B cell (primary cell): Measurements from ENCODE around the gene TREH. TPM values are rescaled to one million over a fixed set of nuclear protein-coding genes. Genes with fewer than 3 reads are reported as not detected.

ENCODE experiments used
- ATAC-seq: fragments of 200-7000 bp; cut with Tn5 transposase; one replicate; pipeline ENCODE4 v1.10.0; 2021; ENCODE audit warnings: low read depth, mild to moderate bottlenecking, moderate number of reproducible peaks, moderate library complexity
- CTCF ChIA-PET: fragments of 350-600 bp; sonication (Branson Sonifier 250); formaldehyde crosslinking; loops from one replicate; lab custom pipeline; 2021; ENCODE audit warnings: antibody characterized with exemption, inconsistent platforms; lab: Charles Lee
- POLR2A ChIA-PET: fragments of 350-600 bp; sonication (Branson Sonifier 250); formaldehyde crosslinking; loops from one replicate; lab custom pipeline; 2021; ENCODE audit warnings: antibody characterized with exemption; lab: Charles Lee
- DNase-seq: peaks from one replicate; pipeline ENCODE4 v3.0.0; 2013
- H2AFZ ChIP-seq: 2 replicates; pipeline ENCODE4 v1.6.1; 2012; ENCODE audit warnings: mild to moderate bottlenecking, low read depth, low read length; ENCODE audit not compliant: insufficient read depth, poor library complexity, severe bottlenecking
- H3K27ac ChIP-seq, 2 donors: 1 replicate in 1 of 2; 2 replicates in 1 of 2; pipeline ENCODE4 v1.5.1; 2012 to 2013; ENCODE audit warnings: low read length in 2 of 2, mild to moderate bottlenecking in 2 of 2, moderate library complexity in 1 of 2
- H3K27me3 ChIP-seq, 4 experiments: fragments of 200-600 bp in 1 of 4; sonication (generic) in 1 of 4; replicated peaks in 1 of 4; 1 replicate in 2 of 4; 2 replicates in 2 of 4; pipeline versions ENCODE4 v1.6.1 to v1.7.0; 2013 to 2016; ENCODE audit warnings: low read length in 3 of 4, mild to moderate bottlenecking in 2 of 4, mixed read lengths in 1 of 4, moderate library complexity in 1 of 4; ENCODE audit not compliant: insufficient read depth in 4 of 4, control insufficient read depth in 3 of 4; ENCODE audit errors: control extremely low read depth in 1 of 4
- H3K36me3 ChIP-seq, 2 experiments: replicated peaks in 1 of 2; 1 replicate in 1 of 2; 2 replicates in 1 of 2; pipeline versions ENCODE4 v1.6.1 to v1.7.1; 2013; ENCODE audit warnings: low read length in 1 of 2; ENCODE audit not compliant: insufficient read depth in 2 of 2, control insufficient read depth in 1 of 2; ENCODE audit errors: control extremely low read depth in 1 of 2, extremely low read depth in 1 of 2
- H3K4me1 ChIP-seq, 2 donors: fragments of 200-600 bp in 1 of 2; sonication (generic) in 1 of 2; 1 replicate in 1 of 2; 2 replicates in 1 of 2; pipeline versions ENCODE4 v1.5.1 to v1.6.1; 2013 to 2017; ENCODE audit warnings: low read length in 2 of 2; ENCODE audit not compliant: control insufficient read depth in 2 of 2, insufficient read depth in 2 of 2
- H3K4me2 ChIP-seq: replicated peaks from 2 replicates; pipeline ENCODE3; 2012; ENCODE audit warnings: mild to moderate bottlenecking, low read depth, low read length; ENCODE audit not compliant: poor library complexity, severe bottlenecking
- H3K4me3 ChIP-seq, 5 experiments: fragments of 200-600 bp in 1 of 5; sonication (generic) in 1 of 5; 1 replicate in 3 of 5; 2 replicates in 2 of 5; pipeline versions ENCODE4 v1.5.1 to v1.7.0; 2011 to 2016; ENCODE audit warnings: low read length in 4 of 5, mild to moderate bottlenecking in 4 of 5, low read depth in 2 of 5, control low read depth in 1 of 5, moderate library complexity in 1 of 5; ENCODE audit not compliant: insufficient read depth in 1 of 5; ENCODE audit errors: control extremely low read depth in 1 of 5, extremely low read depth in 1 of 5
- H3K79me2 ChIP-seq: fragments of 200-600 bp; sonication (generic); one replicate; pipeline ENCODE4 v1.6.0; 2016; ENCODE audit warnings: low read length; ENCODE audit not compliant: control insufficient read depth, insufficient read depth
- H3K9ac ChIP-seq: fragments of 200-600 bp; sonication (generic); 2 replicates; pipeline ENCODE4 v1.6.1; 2017; ENCODE audit warnings: mild to moderate bottlenecking, low read length, moderate library complexity
- H3K9me3 ChIP-seq, 3 donors: one replicate each; pipeline versions ENCODE4 v1.6.1 to v1.7.1; 2013; ENCODE audit warnings: low read length in 2 of 3; ENCODE audit not compliant: control insufficient read depth in 2 of 3, insufficient read depth in 1 of 3; ENCODE audit errors: control extremely low read depth in 1 of 3
- H4K20me1 ChIP-seq: 2 replicates; pipeline ENCODE4 v1.6.0; 2012; ENCODE audit warnings: mild to moderate bottlenecking, low read length; ENCODE audit not compliant: insufficient read depth, control insufficient read depth, poor library complexity, severe bottlenecking
- H3K27ac Mint-ChIP-seq: one replicate; pipeline ENCODE4 v1.8.0; 2021; ENCODE audit warnings: mixed read lengths
- H3K27me3 Mint-ChIP-seq: one replicate; pipeline ENCODE4 v1.8.0; 2021; ENCODE audit warnings: mixed read lengths
- H3K4me1 Mint-ChIP-seq: one replicate; pipeline ENCODE4 v1.8.0; 2021; ENCODE audit warnings: mixed read lengths
- H3K4me3 Mint-ChIP-seq: one replicate; pipeline ENCODE4 v1.8.0; 2021; ENCODE audit warnings: mixed read lengths
- H3K9me3 Mint-ChIP-seq: one replicate; pipeline ENCODE4 v1.8.0; 2022; ENCODE audit warnings: mixed read lengths; ENCODE audit not compliant: insufficient read depth
- EZH2 ChIP-seq: IDR thresholded peaks from 2 replicates; pipeline ENCODE4 v1.6.1; 2012; ENCODE audit warnings: borderline replicate concordance, low read depth, mild to moderate bottlenecking, moderate library complexity, low read length; ENCODE audit not compliant: insufficient read depth, poor library complexity, severe bottlenecking
- WGBS: methylation state at CpG from one replicate; pipeline ENCODE4 v1.1.5; 2013; ENCODE audit warnings: missing lambda C conversion rate; ENCODE audit not compliant: insufficient coverage; 5-methylcytosine and 5-hydroxymethylcytosine counted together
- intact Hi-C: fragments of 100-400 bp; cut with micrococcal nuclease; formaldehyde crosslinking; loops from one replicate; pipeline ENCODE4 v1.10.0; 2022
- polyA plus RNA-seq: library from polyadenylated mRNA; depleted of rRNA; stranded (reverse); fragments of >200 nt; gene quantifications from 2 replicates; pipeline ENCODE4 v1.2.3, GENCODE V29; 2012
- total RNA-seq, 2 donors: library from RNA; stranded (reverse); fragments of 120-200 nt in 1 of 2; gene quantifications; 1 replicate in 1 of 2; 2 replicates in 1 of 2; pipeline versions ENCODE4 v1.2.3 to v1.2.4, GENCODE V29; 2013 to 2022
- TF ChIP-seq, protein P1 (sequence below): fragments of 200-600 bp; IDR thresholded peaks from one replicate; pipeline ENCODE4 v1.8.0; 2022; ENCODE audit warnings: antibody characterized with exemption, mild to moderate bottlenecking

The TREH gene
- total and polyA plus RNA-seq, 2 donors (not counting 1 experiment from before 2014, with no cell fraction given): not detected

DNA sequence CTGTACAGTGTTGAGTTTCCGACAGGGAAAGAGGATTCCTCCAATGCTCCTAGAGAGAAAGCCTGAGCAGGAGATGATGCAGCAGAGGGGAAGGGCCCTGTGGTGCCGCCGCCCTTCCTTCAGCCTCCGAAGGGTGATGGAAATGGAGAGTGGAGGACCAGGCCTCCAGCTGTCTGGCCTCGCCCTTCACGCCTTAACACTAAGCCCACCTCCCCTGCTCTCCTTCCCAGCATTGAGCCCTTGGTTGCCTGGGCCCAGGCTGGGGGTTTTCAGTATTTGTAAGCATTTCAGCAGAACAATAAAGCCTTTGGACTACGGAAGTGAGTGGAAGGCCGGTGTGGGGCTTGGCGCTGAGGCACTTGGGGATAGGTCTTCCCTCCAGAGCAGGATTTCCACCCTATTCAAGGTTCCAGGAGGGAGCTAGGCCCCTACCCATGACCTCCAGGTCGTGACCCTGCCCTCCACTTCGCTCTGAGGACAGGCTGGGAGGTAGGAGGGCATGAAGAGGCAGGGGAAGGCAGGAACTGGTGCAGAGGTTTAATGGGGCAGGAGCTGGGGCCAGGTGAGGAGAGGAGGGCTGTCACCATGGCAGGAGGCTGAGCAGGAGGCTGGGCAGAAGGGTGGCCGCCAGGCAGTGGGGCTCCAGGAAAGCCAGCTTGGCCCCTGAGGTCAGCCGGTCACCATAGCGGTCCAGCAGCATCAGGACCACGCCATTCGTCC, 21.6 kb downstream of the TREH start:
- Histone ChIP-seq H3K79me2 (no peaks in the 10 kb centered on the region), H3K9me3 (peaks cover 0 to 4% (median 0%) of the 10 kb centered on the region in 3 donors), H3K4me2 (no peak overlapping the region), H3K4me3 (no peak overlapping the region), H3K27ac (no peak overlapping the region), H3K9ac (no peak overlapping the region), H3K4me1 (peaks cover 4 to 10% of the 10 kb centered on the region in 2 donors), H4K20me1 (no peaks in the 10 kb centered on the region), H3K36me3 (no peaks in the 10 kb centered on the region), H3K27me3 (peaks cover 0 to 14% (median 0%) of the 10 kb centered on the region in 4 experiments), H2AFZ (no peak overlapping the region)
- no peak for TF ChIP-seq EZH2
- TF ChIP-seq, protein P1, sequence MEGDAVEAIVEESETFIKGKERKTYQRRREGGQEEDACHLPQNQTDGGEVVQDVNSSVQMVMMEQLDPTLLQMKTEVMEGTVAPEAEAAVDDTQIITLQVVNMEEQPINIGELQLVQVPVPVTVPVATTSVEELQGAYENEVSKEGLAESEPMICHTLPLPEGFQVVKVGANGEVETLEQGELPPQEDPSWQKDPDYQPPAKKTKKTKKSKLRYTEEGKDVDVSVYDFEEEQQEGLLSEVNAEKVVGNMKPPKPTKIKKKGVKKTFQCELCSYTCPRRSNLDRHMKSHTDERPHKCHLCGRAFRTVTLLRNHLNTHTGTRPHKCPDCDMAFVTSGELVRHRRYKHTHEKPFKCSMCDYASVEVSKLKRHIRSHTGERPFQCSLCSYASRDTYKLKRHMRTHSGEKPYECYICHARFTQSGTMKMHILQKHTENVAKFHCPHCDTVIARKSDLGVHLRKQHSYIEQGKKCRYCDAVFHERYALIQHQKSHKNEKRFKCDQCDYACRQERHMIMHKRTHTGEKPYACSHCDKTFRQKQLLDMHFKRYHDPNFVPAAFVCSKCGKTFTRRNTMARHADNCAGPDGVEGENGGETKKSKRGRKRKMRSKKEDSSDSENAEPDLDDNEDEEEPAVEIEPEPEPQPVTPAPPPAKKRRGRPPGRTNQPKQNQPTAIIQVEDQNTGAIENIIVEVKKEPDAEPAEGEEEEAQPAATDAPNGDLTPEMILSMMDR: no peak
- H3K9me3 Mint-ChIP-seq: no peaks in the 10 kb centered on the region
- H3K27ac Mint-ChIP-seq: no peak overlapping the region
- ChIA-PET CTCF (interaction anchor here (1.7 kb wide), 2 partner anchors 20 to 32 kb away, joined by 4 read pairs; no protein-coding TSS in a partner anchor), POLR2A (interaction anchor here (0.6 kb wide), 1 partner anchor 252 kb away, joined by 5 read pairs; no protein-coding TSS in a partner anchor)
- 95% methylated on average over 11 of the region's 16 CpGs for WGBS
- peaks cover 4% of the 10 kb centered on the region for H3K4me1 Mint-ChIP-seq
- H3K27me3 Mint-ChIP-seq: peaks cover 3% of the 10 kb centered on the region
- ATAC-seq (no peak), DNase-seq (no peak)
- no peak overlapping the region for H3K4me3 Mint-ChIP-seq
- intact Hi-C loops: no loop called here

DNA sequence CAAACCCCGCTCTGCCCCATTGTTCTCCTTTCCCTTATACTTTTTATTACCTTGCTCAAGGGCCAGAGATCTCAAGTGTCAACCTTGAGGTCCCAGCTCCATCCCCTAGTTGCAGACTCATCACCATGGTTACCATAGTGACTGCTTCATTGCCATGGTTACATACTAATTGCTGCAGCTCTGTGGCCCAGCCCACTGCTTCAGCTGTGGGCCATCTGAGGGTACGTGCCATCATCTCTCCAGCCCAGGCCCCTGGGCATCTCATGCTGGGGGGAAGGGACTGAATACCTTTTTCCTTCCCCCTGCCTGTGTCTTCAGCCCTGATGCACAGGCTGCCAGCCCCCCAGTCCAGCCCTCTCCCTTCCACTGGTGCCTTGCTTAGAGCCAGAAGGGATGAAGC, 22.2 kb downstream of the TREH start:
- POLR2A ChIA-PET: no interaction called here
- Histone ChIP-seq H3K79me2 (no peaks in the 10 kb centered on the region), H3K9me3 (peaks cover 0 to 4% (median 0%) of the 10 kb centered on the region in 3 donors), H2AFZ (no peak overlapping the region), H3K4me2 (no peak overlapping the region), H3K36me3 (no peaks in the 10 kb centered on the region), H3K4me1 (peaks cover 4 to 10% of the 10 kb centered on the region in 2 donors), H4K20me1 (no peaks in the 10 kb centered on the region), H3K4me3 (no peak overlapping the region), H3K27ac (no peak overlapping the region), H3K27me3 (peaks cover 0 to 14% (median 0%) of the 10 kb centered on the region in 4 experiments), H3K9ac (no peak overlapping the region)
- 92% methylated on average over 2 of the region's 2 CpGs for WGBS
- Mint-ChIP-seq H3K4me3 (no peak overlapping the region), H3K27me3 (peaks cover 3% of the 10 kb centered on the region), H3K9me3 (no peaks in the 10 kb centered on the region), H3K4me1 (peaks cover 4% of the 10 kb centered on the region), H3K27ac (no peak overlapping the region)
- DNase-seq (no peak), ATAC-seq (no peak)
- intact Hi-C loops: no loop called here
- TF ChIP-seq, protein P1: no peak
- TF ChIP-seq EZH2: no peak
- CTCF ChIA-PET: interaction anchor here (1.7 kb wide), 1 partner anchor 19 kb away, joined by 4 read pairs; no protein-coding TSS in a partner anchor
